Astrocyte of the hippocampus (primary cell): ENCODE measurements around the gene TMEM132C.

Experiments used
- DNase-seq: peaks from one replicate; pipeline ENCODE4 v3.0.0; 2011; ENCODE audit warnings: low read depth, low spot score

TMEM132C gene

DNA sequence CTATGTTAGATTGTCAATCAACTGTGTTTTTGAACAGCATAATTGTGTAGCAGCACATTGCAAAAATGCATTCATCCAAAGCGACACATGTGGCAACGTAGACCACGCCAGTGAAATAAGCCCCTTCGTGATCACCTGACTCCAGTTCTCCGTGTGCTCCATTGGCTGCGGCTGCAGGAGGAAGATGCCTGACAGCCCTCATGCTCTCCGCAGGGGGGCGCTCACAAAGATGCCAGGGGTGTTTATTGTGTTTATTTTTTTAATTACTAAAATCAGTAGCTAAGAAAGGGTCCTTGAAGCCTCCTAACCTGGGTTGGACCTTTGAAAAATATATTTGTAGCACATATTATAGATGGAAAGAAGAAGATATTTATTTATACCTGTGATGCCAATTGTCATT, 440.5 kb downstream of the TMEM132C start:
- no peak for DNase-seq

DNA sequence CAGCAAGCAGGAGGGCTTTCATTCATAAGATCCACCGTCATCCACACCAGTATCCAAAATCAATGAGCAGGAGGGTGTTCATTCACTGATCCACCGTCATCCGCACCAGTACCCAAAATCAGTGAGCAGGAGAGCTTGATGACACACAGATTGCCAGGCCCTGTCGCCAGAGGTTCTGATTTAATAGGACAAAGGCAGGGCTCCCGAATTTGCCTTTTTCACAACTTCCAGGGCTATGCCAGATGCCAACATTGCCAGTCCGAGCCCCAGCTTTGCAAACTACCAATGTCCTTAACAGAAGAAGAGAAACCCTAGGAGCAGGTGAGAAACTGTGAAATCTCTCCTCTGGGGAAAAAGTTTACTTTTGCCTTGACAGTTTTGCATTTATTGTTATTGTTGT, 441.8 kb downstream of the TMEM132C start:
- no peak for DNase-seq

- no peak for DNase-seq
Observed at GRCh38 chr12:128709660-128710059, 442.7 kb downstream of the TMEM132C start.

- no peak for DNase-seq
Observed at GRCh38 chr12:128711486-128711885, 444.5 kb downstream of the TMEM132C start.

DNA sequence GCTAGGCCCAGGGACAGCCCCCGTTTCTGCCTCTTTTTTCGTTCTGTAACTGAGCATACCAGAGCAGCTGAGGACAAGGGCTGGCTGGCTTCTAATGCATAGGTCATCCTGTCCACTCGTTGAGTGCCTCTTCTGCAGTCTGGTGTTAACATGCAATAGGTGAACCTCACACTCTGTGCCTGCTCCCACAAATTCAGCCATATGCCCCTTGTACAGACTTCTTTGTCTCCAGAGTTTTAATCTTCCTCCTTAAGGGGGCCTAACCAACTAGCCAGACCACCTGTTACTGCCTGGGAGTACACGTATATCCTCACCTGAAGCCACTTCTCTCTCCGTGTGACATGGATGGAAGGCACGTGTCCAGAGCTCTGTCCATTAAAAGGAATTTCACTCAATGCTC, 445.7 kb downstream of the TMEM132C start:
- no peak for DNase-seq

- no peak for DNase-seq
Observed at GRCh38 chr12:128715485-128715884, 448.5 kb downstream of the TMEM132C start.

GRCh38 chr12:128724468-128725046, 457.6 kb downstream of the TMEM132C start:
- DNase-seq = no peak

DNA sequence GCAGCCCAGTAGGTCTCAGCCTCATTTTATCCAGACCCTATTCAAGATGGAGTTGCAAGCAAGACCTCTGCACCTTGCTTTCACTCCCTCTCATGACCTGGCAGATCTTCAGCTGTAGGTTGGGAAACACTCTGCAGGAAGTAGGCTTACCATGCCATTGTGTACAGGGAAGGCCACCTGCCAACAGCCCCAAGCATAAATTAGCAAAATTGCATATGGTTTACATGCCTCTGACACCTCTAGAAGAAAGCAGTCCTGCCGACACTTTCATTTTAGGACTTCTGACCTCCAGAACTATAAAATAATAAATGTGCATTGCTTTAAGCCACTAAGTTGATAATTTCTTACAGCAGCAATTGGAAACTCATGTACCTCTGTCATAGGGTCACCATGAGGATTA, 459.9 kb downstream of the TMEM132C start:
- no peak for DNase-seq

DNA sequence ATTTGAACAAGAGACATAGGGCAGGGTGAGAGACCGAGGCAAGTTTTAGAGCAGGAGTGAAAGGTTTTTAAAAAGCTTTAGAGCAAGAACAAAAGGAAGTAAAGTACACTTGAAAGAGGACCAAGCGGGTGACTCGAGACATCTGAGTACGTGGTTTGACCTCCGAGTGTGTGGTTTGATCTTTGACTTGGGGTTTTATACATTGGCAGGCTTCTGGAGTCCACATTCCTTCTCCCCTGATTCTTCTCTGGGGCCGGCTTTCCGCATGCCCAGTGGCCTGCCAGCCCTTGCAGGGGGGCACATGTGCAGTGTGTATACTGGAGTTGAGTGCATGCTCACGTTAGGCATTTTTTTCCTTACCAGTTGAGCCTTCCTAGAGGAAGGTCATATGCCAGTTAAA, 460.5 kb downstream of the TMEM132C start:
- DNase-seq = peak; percentile 35

GRCh38 chr12:128727999-128728398, 461.0 kb downstream of the TMEM132C start:
- DNase-seq = peak; percentile 26

GRCh38 chr12:128729628-128730121, 462.7 kb downstream of the TMEM132C start:
- DNase-seq = peak; percentile 38

- DNase-seq = no peak
Observed at GRCh38 chr12:128734371-128734770, 467.4 kb downstream of the TMEM132C start.

DNA sequence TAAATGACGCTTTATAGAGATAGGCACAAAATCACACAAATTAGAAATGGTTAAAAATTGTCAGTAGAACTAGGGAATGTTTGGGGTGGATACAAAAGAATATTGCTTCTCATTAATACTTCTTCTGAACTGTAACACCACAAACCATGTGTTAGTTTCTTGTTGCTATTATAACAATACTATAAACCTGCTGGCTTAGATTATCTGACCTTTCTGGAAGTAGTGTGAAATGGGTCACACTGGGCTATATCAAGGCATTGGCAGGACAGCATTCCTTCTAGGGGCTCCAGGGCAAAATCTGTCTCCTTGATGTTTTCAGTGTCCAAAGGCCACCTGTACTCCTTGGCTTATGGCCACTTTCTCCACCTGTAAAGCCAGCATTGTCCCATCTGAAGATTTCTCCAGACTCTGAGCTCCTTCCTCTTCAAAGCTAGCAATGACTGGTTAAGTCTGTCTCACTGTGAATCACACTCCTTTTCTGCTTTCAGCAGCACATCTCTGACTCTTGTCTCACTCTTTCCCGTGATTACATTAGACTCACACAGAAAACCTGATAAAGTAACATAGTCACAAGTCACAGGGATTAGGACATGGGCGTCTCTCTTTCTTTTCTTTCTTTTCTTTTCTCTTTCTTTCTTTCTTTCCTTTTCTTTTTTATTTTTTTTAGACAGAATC, 470.5 kb downstream of the TMEM132C start:
- no peak for DNase-seq

DNA sequence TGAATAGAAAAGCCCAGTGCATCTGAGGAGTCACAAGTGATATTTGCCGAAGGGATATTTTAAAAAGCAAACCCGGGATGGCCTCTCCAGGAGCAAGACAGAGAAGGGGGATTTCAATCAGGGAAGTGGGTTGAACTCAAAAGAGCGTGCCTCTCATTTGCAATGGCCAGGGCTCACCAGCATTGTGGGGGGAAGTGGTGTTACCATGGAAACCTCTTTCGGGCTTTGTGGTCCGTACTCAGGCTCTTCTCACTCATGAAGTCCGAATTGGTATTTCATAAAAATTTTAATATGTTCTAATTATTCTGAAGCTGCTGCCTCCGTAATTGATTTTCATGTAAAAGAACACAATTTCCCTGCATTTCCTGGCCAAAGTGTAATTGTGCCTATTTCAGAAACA, 476.9 kb downstream of the TMEM132C start:
- DNase-seq = no peak

DNA sequence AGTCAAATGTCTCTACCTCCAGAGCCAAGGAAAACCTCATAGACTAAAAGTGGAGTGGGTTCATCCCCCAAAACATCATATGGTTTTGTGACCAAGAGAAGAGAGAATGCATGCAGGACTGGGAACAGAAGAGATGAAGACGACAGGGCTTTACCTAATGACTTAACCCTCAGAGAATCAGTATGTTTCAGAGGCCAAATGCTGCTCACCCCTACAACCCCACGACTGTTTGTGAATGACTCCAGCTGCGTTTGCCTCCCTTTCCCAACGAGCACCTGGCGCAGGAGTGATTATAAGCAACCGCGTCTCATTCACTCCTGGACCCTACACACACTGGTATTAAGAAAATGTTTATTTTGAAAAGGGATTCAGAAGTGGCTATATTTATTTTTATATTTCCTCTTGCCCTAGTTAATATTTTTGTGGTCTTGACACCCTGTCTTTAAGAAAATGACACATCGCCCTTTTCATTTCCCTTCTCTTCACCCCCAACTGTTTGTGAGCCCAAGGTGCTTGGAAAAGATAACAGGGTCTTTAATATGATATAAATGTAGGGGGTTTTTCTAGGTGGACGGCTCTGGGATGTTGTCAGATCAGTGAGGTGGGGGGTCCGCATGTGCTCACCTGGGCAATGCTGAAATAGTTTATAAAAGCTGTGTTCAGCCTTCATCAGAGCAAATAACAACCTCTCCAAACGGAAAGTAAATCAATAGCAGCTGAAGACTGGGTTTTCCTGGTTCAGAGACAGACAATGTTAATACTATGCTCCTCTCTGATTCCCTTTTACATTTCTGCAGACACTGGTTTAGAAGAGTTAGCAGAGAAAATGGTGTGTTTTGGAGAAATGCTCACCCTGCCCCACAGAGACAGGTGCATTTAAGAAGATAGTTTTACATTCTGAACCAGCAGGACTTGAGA, 479.1 kb downstream of the TMEM132C start:
- no peak for DNase-seq

DNA sequence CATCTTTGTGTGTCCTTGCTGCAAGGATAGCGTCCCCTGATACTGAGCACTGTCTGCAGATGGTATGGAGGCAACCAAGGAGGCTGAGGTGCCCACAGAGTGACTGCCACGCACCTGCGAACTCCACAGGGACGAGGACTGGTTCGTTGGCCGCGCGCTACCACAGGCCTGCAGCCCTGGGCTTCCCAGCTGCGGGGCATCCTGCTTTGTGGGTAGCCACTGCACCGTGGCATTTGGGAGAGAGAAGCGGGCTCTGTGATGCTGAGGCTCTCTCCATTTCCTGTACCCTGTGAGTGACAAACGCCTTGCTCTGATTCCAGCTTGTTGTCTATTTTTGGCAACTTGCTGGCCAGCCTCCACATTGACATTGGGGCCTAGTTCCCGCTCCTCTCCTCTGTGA, 480.5 kb downstream of the TMEM132C start:
- DNase-seq = no peak

DNA sequence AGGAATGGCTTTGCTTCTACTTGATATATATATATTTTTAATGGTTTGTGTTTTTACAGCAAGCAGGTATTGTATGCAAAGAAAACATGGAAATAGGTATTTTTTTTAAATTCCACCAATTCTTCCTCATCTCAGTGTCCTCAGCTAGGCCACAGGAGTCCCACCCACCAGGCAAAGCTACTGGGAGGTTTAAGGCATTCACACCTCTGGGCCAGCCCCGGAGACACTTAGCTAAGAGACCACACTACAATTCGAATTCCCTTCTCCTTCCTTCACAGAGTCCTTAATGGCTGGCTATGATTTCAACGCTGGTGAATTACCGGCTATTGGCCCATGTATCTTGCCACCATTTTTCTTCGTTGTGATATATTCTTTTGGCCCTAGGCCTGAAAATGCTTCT, 485.4 kb downstream of the TMEM132C start:
- DNase-seq = no peak

GRCh38 chr12:128753438-128753837, 486.5 kb downstream of the TMEM132C start:
- DNase-seq = no peak

DNA sequence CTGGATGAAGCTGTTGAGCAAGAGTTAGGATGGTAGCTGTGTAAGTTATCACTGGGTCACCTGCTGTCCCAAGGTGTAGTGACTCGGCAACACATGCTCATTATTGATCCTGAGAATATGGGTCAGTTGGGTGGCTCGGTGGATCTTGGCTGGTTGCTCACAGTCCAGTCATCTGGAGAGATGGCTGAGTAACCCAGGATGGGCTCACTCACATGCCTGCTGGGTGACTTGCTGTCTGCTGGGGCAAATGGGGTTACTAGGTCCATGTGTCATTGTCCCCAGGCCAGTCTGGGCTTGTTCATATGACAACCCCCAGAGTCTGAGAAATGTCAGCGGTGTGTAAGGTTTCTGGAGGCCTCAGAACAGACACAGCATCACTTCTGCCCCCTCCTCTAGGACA, 487.3 kb downstream of the TMEM132C start:
- DNase-seq = no peak

DNA sequence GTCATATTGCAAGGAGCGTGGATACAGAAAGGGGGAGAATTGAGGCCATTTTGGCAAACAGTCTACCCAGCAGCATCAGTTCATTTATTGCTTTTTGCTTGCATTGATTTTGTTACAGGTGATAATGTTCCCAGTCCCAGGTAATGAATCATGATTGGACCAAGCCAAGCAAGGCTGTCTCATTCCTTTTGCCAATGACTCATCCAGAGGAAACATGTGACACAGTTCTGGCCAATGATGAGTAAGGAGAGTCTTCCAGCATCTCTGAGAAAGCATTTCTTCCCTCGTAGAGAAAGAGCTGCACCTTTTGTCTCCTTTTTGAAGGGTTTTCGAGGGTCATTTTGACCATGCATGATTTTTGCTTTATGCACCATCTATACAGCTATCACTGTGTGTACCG, 488.6 kb downstream of the TMEM132C start:
- DNase-seq = no peak
